Left lobe of liver (tissue), 2 donors: ENCODE data around the gene PRKAG2. TPM values are rescaled to one million over a fixed set of nuclear protein-coding genes. Genes with fewer than 3 reads are reported as not detected.
"Not testable (repeated sequence)": the region's sequence is repeated elsewhere in the genome, so short reads cannot be mapped to it uniquely, and the experiment has no call there.

Experiments used
- ATAC-seq: fragments of 200-7000 bp; cut with Tn5 transposase; one replicate; pipeline ENCODE4 v1.9.1; 2020; ENCODE audit warnings: mild to moderate bottlenecking, moderate library complexity
- DNase-seq: peaks from one replicate; pipeline ENCODE4 v3.0.0-alpha.2; 2020; ENCODE audit warnings: low spot score
- total RNA-seq: library from RNA; stranded (reverse); gene quantifications from one replicate; pipeline ENCODE4 v1.2.1, GENCODE V29; 2021
- donor health status: DM: no; HTN: no; CAD: no; lungs with moderate emphysema.
- donor health status: DM: no; HTN: yes; CAD: no.

The PRKAG2 gene
- total RNA-seq, 1 donor from 2014 or later: 43.4 TPM

GRCh38 chr7:151837285-151838042, 39.5 kb downstream of the PRKAG2 start:
- ATAC-seq: no peak
- no peak for DNase-seq

- no peak for DNase-seq
- ATAC-seq: no peak
Measured at GRCh38 chr7:151836927-151837205, 40.0 kb downstream of the PRKAG2 start.

DNA sequence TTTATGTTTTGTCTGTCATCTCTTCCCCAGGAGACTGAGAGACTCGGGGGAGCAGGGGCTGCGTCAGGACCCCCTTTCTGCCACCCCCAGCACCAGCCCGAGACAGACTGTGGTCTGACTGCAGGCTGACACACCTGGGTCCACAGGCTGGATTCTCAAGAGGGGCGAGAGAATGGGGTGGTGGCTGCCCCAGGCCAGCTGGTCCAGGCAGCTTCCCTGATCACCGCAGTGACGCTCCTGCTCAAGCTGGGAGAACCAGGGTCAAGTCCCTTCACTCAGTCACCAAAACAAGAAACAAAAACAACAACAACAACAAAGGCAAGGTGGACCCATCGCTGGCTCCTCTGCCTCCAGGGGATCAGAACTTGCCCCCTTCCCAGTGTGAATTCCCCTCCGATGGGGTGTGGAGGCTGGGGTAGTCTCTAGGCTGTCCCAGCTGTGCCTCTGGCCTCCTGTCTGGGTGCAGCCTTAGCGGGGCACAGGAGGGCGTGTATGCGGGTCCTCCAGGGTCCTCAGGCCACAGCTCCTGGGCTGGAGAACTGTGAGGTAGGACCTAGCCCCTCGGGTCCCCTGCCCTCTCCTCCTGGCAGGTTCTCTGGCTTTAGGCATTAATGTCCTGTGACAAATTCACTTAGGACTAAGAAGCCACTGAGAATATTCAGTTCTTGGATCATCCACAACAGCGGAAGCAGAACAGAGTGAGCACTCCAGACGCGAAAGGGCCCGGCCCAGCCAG, 40.6 kb downstream of the PRKAG2 start:
- DNase-seq (no peak), ATAC-seq (no peak)

GRCh38 chr7:151835636-151836035, 41.3 kb downstream of the PRKAG2 start:
- ATAC-seq: no peak

GRCh38 chr7:151834271-151835035, 42.5 kb downstream of the PRKAG2 start:
- no peak for ATAC-seq
- no peak for DNase-seq

More at GRCh38 chr7:151835636-151836035, 41.3 kb downstream of the PRKAG2 start:
- no peak for DNase-seq

GRCh38 chr7:151833691-151834090, 43.2 kb downstream of the PRKAG2 start:
- no peak for ATAC-seq
- DNase-seq: no peak

GRCh38 chr7:151833213-151833651, 43.7 kb downstream of the PRKAG2 start:
- DNase-seq: no peak
- ATAC-seq: peak; percentile 10

GRCh38 chr7:151832656-151833055, 44.3 kb downstream of the PRKAG2 start:
- DNase-seq (no peak), ATAC-seq (no peak)

- DNase-seq (no peak), ATAC-seq (no peak)
Measured at GRCh38 chr7:151832138-151832537, 44.8 kb downstream of the PRKAG2 start.

DNA sequence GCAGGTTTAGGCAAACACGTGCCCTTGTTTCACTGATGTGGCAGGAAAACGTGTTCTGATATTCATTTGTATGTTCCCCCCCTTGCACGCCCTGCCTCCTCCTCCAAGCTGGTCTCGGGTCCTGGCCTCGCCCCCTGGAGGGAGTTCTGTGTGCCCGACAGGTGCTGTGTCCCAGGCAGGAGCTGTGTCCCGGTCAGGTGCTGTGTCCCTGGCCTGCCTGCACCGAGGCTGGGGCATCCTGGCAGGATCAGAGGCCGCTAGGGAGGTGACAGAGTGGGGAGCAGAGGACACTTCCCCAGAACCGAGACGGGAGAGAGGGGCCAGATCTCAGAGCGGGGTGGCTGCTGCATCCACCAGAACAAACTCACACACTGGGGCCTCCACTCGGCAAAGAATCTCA, 45.3 kb downstream of the PRKAG2 start:
- ATAC-seq (no peak), DNase-seq (no peak)

- DNase-seq (no peak), ATAC-seq (peak; percentile 15)
Measured at GRCh38 chr7:151830121-151830830, 46.6 kb downstream of the PRKAG2 start.

- DNase-seq: no peak
- ATAC-seq: no peak
Measured at GRCh38 chr7:151829707-151830106, 47.2 kb downstream of the PRKAG2 start.

DNA sequence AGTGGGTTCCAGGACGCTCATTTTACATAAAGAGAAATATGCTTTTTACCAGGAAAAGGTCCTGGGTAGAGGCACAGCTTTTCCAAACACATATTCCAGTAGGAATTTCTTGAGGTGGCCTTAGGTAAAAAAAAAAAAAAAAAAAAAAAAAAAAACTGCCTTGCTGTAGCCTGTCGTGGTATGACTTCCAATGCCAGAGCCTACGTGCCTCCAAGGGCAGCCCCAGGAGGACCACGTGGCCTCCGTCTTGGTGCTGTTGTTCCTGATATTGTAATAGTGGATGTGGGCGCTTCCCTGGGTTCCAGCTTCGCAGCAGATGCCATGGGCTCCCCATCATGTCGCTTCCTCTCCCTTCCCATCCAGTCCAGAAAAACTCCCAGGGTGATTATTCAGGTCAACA, 49.3 kb downstream of the PRKAG2 start:
- DNase-seq (no peak), ATAC-seq (no peak)

DNA sequence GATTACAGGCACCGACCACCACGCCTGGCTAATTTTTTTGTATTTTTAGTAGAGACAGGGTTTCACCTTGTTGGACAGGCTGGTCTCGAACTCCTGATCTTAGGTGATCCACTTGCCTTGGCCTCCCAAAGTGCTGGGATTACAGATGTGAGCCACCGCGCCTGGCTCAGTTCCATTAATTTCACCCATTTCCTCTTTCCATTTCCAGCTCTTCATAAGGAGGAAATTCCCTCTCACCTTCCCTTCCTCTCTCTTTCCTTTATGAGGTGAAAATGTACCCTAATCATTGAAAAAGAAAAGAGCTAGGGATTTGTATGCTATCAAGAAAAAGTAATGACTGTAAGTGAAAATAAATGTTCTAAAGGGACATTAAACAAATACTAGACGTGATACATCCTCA, 50.6 kb downstream of the PRKAG2 start:
- not testable (repeated sequence) for DNase-seq, ATAC-seq

DNA sequence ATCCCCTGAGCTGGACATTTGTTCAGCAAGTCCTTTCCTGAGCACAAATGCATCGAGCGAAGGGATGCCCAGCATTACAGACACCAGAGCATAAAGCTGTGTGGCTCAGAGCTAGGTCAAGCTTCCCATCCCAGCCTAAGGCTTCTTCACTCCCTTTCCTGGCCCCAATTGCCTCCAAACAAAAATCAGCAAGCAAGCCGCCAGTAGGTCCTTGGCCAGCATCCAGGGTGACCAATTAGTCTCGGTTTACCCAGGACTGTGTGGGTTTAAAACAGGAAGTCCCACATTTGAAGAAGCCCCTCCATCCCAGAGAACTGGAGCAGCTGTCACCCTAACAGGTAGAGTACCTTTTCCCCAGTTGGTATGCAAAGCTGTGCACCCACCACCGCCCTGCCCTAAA, 51.2 kb downstream of the PRKAG2 start:
- DNase-seq: no peak
- no peak for ATAC-seq

GRCh38 chr7:151824373-151824933, 52.5 kb downstream of the PRKAG2 start:
- DNase-seq: no peak
- ATAC-seq: no peak

GRCh38 chr7:151823566-151824372, 53.1 kb downstream of the PRKAG2 start:
- no peak for DNase-seq
- ATAC-seq: no peak

DNA sequence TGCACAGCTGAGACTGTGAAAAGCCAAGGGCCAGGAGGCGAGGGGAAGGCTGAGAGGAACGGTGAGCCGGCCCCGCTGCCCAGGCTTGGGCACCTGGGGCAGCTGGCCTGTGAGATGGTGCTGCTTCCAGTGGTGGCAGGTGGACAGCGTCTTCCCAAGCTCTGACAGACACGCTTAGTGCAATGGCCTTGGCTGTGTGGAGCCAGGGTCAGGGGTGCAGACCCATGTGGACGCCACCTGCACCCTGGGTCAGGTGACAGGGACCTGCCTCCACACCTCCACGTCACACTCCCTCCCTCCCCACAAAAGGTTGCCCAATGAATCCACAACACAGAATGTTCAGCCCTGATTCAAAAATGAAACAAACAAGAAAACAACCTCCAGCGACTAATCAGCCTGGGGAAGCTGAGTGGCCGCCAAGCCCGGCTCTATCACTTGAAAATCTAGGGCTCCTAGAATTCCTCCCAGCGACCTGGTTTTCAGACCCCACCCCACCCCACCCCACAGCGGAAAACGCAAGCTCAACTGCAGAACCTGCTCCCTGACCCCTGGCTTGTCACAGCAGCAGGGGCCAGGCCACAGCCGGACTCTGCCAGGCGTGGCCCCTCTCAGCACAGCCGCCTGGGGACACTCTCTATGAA, 54.3 kb downstream of the PRKAG2 start:
- DNase-seq: peak; percentile 96

DNA sequence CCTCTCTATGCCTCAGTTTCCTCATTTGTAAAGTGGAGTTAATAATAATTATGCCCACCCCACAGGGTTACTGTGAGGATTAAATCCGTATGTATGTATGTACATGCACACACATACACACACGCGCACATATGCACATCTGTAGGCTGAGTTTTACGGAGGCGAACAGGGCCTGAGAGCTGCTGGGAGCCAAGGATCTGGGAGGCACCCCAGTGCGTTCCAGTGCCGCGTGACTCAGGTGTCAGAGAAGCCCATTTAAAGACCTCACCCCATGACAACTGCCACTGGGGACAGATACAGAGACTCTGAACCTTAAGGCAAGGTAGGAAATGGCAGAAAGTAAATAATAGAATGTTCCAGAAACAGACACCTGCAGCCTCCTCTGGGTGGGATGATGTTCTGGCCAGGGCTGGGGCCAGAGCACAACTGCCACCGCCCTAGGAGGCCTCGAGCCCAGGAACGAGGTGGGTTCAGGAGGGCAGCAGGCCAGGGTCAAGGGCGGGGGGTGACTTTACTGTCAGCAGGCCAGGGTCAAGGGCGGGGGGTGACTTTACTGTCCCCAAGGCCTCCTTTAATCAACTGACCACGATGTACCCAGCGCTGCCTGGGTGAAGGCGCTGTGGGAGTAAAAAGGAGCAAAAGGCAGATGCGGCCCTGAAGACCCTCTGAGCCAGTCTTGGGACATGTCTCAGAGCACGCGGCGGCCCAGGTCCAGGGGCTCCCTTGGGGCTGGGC, 54.9 kb downstream of the PRKAG2 start:
- DNase-seq (no peak), ATAC-seq (peak; percentile 0)

More for the DNA sequence above, 54.3 kb downstream of the PRKAG2 start:
- ATAC-seq: peak; percentile 72
